ENCODE results near the gene C11orf24.
A peak's percentile ranks its signal among the peaks of the same experiment; 100 is the strongest.

The C11orf24 gene

DNA sequence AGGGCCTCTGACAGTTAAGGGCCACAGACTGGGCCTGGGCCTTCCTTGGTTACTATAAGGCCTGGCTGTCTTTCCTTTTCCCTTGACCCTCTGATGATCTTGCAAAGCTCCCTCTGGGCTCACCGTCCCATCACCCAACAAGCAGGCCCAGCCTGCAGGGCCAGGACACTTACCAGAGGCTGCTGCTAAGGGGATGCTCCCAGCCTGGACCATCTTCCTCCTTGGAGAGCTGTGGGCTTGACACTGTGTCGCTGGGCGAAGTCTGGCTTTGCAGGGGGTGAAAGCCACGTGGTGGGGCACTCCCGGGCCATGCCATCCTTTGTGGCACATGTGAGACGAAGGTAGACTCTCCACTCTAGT, 3.9 kb downstream of the C11orf24 start:
- Mint-ChIP-seq H3K9me3 (no peaks in the 10 kb centered on the region), H3K27ac (no peak overlapping the region), H3K36me3 (ENCODE audit: low read depth) (peaks cover 55% of the 10 kb centered on the region), H3K4me3 (no peak overlapping the region), H3K27me3 (ENCODE audit: low read depth, poor library complexity) (no peaks in the 10 kb centered on the region), H3K4me1 (peaks cover 32% of the 10 kb centered on the region)
- DNase-seq = no peak
- TF ChIP-seq, protein P1, sequence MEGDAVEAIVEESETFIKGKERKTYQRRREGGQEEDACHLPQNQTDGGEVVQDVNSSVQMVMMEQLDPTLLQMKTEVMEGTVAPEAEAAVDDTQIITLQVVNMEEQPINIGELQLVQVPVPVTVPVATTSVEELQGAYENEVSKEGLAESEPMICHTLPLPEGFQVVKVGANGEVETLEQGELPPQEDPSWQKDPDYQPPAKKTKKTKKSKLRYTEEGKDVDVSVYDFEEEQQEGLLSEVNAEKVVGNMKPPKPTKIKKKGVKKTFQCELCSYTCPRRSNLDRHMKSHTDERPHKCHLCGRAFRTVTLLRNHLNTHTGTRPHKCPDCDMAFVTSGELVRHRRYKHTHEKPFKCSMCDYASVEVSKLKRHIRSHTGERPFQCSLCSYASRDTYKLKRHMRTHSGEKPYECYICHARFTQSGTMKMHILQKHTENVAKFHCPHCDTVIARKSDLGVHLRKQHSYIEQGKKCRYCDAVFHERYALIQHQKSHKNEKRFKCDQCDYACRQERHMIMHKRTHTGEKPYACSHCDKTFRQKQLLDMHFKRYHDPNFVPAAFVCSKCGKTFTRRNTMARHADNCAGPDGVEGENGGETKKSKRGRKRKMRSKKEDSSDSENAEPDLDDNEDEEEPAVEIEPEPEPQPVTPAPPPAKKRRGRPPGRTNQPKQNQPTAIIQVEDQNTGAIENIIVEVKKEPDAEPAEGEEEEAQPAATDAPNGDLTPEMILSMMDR (IDR thresholded peaks at IDR 0.05) = no peak

DNA sequence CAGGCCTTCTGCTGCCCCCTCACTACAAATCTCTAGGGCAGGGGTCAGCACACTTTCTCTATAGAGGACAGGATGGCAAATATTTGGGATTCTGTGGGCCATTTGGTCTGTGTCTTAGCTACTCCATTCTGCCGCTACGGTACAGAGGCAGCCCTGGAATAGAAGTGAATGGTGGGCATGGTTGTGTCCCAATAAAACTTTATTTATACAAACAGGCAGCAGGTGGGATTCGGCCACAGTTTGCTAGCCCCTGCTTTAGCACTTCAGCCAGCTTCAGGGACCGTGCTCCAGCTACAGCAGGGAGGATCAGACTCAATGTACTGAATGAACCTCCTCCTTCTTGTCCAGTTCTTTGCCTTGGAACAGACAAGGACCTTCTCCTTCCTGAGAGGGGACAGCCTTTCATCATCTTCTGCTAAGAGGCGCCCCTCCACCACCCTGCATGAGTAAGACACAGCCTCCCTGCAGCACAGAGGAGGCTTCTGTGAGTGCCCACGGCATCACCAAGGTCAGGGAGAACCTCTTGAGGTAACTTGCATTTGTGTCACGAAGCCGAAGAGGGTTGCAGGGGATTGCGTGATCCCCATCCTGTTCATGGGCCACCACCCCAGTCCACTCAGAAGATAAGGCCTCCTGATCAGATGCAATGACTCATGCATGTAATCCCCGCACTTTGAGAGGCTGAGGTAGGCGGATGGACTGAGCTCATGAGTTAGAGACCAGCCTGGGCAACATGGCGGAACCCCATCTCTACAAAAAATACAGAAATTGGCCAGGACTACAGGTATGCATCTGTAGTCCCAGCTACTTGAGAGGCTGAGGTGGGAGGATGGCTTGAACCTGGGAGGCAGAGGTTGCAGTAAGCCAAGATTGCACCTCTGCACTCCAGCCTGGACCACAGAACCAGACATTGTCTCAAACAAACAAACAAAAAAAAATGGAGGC, 4.6 kb downstream of the C11orf24 start:
- TF ChIP-seq, protein P1 (IDR thresholded peaks at IDR 0.05) = no peak

DNA sequence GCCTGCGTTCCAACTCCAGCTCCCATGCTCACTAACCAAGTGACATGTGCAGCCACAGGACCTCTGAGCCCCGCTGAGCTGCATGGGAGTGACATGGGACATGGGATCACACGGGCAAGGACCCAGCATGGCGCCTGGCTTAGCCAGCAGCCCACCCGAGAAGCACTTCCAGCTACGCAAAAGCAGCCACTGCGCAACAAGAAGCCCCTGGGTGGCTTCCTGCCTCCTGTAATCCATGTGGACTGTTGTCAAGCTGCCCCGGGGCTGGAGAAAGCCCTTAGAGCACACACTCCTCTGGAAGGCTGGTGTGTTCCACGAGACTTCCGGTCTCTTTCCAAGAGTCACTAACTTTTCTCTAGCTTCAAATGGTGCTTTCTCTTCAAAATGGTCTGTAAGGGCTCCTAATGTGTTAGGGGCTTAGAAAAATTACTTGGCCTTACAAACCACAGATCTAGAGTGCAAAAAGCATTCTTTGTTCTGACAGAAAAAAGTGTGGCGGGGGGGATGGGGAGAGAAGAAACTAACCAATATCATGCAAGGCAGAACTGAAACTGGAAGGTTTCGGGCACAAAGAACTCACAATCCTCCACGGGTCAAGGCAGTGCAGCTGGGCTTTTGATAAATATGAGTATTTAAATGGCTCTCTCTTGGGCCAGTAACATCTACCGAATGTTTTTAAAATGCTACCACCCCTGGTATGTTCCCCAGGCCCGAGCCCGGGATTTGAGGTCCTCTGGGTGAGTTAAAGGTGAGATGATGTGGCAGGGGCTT, 5.5 kb downstream of the C11orf24 start:
- peaks cover 60% of the 10 kb centered on the region for H3K36me3 Mint-ChIP-seq (ENCODE audit: low read depth)
- no peaks in the 10 kb centered on the region for H3K9me3 Mint-ChIP-seq
- no peak for DNase-seq
- H3K27me3 Mint-ChIP-seq (ENCODE audit: low read depth, poor library complexity) = no peaks in the 10 kb centered on the region
- TF ChIP-seq, protein P1 (IDR thresholded peaks at IDR 0.05) = no peak
- peaks cover 29% of the 10 kb centered on the region for H3K4me1 Mint-ChIP-seq
- no peak overlapping the region for H3K4me3 Mint-ChIP-seq
- no peak overlapping the region for H3K27ac Mint-ChIP-seq

More for the DNA sequence above, 4.6 kb downstream of the C11orf24 start:
- Mint-ChIP-seq H3K27me3 (ENCODE audit: low read depth, poor library complexity) (no peaks in the 10 kb centered on the region), H3K4me3 (no peak overlapping the region), H3K36me3 (ENCODE audit: low read depth) (peaks cover 58% of the 10 kb centered on the region), H3K4me1 (peaks cover 29% of the 10 kb centered on the region), H3K9me3 (no peaks in the 10 kb centered on the region), H3K27ac (peak overlapping the region; percentile 72)
- no peak for DNase-seq

DNA sequence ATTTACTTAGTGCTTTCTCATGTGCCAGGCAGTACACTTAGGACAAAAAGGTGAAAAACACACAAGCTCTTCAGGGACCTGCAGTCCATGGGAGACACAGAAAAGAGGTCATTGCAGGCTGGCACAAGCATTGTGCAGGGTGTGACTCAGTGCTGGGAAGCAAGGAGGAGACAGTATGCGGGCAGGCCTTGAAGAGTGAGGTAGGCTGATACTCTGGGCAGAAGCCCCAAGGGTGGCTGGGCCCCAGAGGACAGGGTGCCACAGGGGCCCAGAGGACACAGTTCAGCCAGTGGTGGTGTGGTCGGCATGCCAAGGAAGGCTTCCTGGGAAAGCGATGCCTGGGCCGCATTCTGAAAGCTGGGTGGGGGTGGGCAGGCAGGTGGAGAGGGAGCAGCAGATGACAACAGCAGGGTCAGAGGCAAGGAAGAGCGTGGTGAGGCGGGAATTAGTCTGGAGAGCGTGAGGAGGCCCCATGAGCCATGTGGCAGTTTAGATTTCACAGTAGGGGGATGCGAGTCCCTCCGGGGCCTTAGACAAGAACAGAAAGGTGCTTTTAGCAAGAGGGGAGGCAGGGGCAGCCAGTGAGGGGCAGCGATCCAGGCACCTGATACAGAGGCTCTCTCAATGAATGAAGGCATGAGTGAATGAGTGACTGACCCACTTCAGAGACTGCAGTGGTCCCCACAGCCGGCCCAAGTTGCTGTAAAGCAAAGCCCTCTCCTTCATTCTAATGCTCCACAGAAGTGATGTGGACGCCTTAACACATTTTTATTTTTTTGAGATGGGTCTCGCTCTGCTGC, 6.8 kb downstream of the C11orf24 start:
- TF ChIP-seq, protein P1 (IDR thresholded peaks at IDR 0.05) = no peak
- Mint-ChIP-seq H3K4me3 (no peak overlapping the region), H3K36me3 (ENCODE audit: low read depth) (peaks cover 65% of the 10 kb centered on the region), H3K27me3 (ENCODE audit: low read depth, poor library complexity) (no peaks in the 10 kb centered on the region), H3K9me3 (no peaks in the 10 kb centered on the region), H3K27ac (no peak overlapping the region), H3K4me1 (peaks cover 16% of the 10 kb centered on the region)
- no peak for DNase-seq

DNA sequence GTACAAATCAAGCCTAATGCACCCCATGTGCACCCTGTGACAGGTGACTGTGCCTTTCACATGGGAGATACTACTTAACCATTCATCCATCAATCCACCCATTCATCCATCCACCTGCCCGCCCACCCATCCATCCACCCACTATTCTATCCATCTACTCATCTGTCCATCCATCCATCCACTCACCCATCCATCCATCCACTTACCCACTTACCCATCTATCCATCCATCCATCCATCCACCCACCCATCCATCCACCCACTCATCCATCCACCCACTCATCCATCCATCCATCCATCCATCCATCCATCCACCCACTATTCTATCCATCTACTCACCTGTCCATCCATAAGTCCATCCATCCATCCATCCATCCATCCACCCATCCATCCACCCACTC, 7.5 kb downstream of the C11orf24 start:
- TF ChIP-seq, protein P1 (IDR thresholded peaks at IDR 0.05) = no peak

More for the DNA sequence above, 7.5 kb downstream of the C11orf24 start:
- H3K4me1 Mint-ChIP-seq = peaks cover 9% of the 10 kb centered on the region
- no peak overlapping the region for H3K4me3 Mint-ChIP-seq
- no peak overlapping the region for H3K27ac Mint-ChIP-seq
- no peak for DNase-seq
- no peaks in the 10 kb centered on the region for H3K9me3 Mint-ChIP-seq
- H3K27me3 Mint-ChIP-seq (ENCODE audit: low read depth, poor library complexity) = no peaks in the 10 kb centered on the region
- peaks cover 58% of the 10 kb centered on the region for H3K36me3 Mint-ChIP-seq (ENCODE audit: low read depth)

All from nephron progenitor cell (in vitro differentiated cells).